HFFc6 (cell line): ENCODE data around the gene RAB35. TPM values are rescaled to one million over a fixed set of nuclear protein-coding genes. Genes with fewer than 3 reads are reported as not detected.

Experiments
- DNase-seq: peaks from one replicate; pipeline ENCODE4 v3.0.0-alpha.2; 2018
- H3K27ac Mint-ChIP-seq: 2 replicates; pipeline ENCODE4 v1.8.0; 2020; ENCODE audit warnings: mild to moderate bottlenecking, mixed read lengths
- H3K27me3 Mint-ChIP-seq: 2 replicates; pipeline ENCODE4 v1.8.0; 2021; ENCODE audit warnings: mild to moderate bottlenecking, moderate library complexity, mixed read lengths; ENCODE audit not compliant: insufficient read depth
- H3K36me3 Mint-ChIP-seq: 2 replicates; pipeline ENCODE4 v1.8.0; 2021; ENCODE audit warnings: low read depth, mixed read lengths
- H3K4me1 Mint-ChIP-seq: 2 replicates; pipeline ENCODE4 v1.8.0; 2020; ENCODE audit warnings: low read depth, mixed read lengths
- H3K4me3 Mint-ChIP-seq: 2 replicates; pipeline ENCODE4 v1.8.0; 2020; ENCODE audit warnings: mild to moderate bottlenecking, moderate library complexity, mixed read lengths
- H3K9me3 Mint-ChIP-seq: 2 replicates; pipeline ENCODE4 v1.8.0; 2020; ENCODE audit warnings: mild to moderate bottlenecking, mixed read lengths
- total RNA-seq, 6 experiments: library from RNA; stranded (reverse); fragmentation: NEBNext Ultra II Directional; extraction: Animal tissue kit (Norgen Biotek cat#: 25700); gene quantifications; 2 replicates in 1 of 6; 3 replicates in 5 of 6; pipeline ENCODE4 v1.2.3, GENCODE V29; 2021
- TF ChIP-seq, protein P1 (sequence below): fragments of 200-600 bp; sonication (generic); IDR thresholded peaks from 2 replicates; pipeline ENCODE4 v1.5.0; 2021; ENCODE audit warnings: antibody characterized with exemption, mild to moderate bottlenecking

RAB35 gene
- total RNA-seq, 6 experiments from 2014 or later: 50.5 to 62.0 (median 55.3) TPM

DNA sequence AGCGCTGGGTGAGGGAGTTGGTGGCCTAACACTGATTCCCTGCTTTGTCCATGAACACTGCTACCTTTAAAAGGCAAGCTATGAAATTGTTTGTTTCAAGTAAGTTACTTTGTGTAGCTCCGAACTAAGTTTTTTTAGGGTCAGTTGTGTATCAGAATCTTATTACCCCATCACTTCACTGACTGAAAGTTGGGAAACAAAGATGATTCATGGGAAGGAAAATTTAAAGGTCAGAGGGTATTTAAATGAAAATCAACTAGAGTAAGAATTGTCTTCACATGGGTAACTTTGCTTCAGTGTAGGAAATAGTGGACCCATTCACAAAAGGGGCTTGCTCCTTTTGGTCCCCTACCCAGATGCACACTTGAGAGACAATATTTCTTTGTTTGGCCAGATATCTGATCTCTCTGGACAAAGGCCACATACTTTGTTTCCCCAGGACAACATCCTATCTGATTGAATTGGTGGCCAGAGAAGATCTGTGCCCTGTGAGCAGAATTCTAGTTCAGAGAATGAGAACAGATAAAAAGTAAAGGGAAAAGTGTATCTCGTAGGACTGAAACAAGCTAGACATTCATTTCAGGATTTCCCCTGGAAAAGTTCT is 53.5 kb downstream of the RAB35 start:
- Mint-ChIP-seq H3K4me1 (no peaks in the 10 kb centered on the region), H3K27me3 (peaks cover 55% of the 10 kb centered on the region), H3K9me3 (no peaks in the 10 kb centered on the region), H3K4me3 (no peak overlapping the region), H3K27ac (no peak overlapping the region), H3K36me3 (no peaks in the 10 kb centered on the region)
- DNase-seq: no peak
- TF ChIP-seq, protein P1, sequence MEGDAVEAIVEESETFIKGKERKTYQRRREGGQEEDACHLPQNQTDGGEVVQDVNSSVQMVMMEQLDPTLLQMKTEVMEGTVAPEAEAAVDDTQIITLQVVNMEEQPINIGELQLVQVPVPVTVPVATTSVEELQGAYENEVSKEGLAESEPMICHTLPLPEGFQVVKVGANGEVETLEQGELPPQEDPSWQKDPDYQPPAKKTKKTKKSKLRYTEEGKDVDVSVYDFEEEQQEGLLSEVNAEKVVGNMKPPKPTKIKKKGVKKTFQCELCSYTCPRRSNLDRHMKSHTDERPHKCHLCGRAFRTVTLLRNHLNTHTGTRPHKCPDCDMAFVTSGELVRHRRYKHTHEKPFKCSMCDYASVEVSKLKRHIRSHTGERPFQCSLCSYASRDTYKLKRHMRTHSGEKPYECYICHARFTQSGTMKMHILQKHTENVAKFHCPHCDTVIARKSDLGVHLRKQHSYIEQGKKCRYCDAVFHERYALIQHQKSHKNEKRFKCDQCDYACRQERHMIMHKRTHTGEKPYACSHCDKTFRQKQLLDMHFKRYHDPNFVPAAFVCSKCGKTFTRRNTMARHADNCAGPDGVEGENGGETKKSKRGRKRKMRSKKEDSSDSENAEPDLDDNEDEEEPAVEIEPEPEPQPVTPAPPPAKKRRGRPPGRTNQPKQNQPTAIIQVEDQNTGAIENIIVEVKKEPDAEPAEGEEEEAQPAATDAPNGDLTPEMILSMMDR: no peak

DNA sequence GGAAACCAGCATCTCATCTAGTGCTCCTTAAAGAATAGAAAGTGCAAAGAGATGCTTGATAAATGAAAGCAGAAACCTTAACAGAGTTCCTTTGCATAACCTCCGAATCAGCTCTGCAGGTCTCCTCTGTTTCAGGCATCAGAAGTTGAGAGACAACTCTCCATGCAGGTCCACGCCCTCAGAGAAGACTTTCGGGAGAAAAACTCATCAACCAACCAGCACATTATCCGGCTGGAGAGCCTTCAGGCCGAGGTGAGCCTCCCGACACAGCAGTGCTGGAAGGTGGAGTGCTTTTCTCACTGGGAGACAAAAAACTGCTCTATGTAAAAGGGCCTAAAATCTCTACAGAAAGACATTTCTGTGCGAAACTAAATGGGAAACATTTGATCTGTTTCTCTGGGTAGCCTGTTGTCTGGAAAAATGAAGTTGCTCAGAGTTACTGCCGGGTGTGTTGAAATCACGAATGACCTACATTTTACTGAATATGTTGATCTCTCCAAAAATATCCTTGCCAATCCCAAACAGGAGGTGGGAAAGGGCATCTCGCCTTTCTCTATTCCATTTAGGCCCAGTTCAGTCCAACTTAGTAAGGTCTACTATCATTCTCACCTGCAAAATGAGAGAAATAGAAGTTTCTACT is 54.9 kb downstream of the RAB35 start:
- H3K27ac Mint-ChIP-seq: no peak overlapping the region
- no peak for DNase-seq
- H3K4me1 Mint-ChIP-seq: no peaks in the 10 kb centered on the region
- H3K4me3 Mint-ChIP-seq: no peak overlapping the region
- peaks cover 50% of the 10 kb centered on the region for H3K27me3 Mint-ChIP-seq
- TF ChIP-seq, protein P1: no peak
- H3K9me3 Mint-ChIP-seq: no peaks in the 10 kb centered on the region
- no peaks in the 10 kb centered on the region for H3K36me3 Mint-ChIP-seq

DNA sequence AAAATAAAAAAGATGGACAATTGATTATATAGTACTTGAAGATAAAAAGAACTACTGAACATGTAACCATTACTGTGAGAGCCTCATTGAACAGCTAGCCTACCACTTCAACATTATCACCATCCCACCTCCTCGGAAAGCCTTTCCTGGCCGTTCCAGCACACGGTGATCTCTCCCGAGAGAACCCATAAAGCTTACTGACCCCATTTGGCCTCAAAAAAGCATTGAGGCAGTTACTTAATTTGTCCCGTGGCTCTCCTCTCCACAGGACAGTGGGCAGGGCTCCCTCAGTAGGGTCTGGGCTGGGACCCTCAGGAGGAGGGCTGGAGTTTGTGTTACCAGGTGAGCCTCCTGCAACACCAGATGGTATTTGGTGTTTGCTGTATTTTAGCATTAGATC is 55.8 kb downstream of the RAB35 start:
- TF ChIP-seq, protein P1: no peak
- no peaks in the 10 kb centered on the region for H3K9me3 Mint-ChIP-seq
- no peaks in the 10 kb centered on the region for H3K4me1 Mint-ChIP-seq
- peaks cover 43% of the 10 kb centered on the region for H3K27me3 Mint-ChIP-seq
- no peak for DNase-seq
- H3K4me3 Mint-ChIP-seq: no peak overlapping the region
- H3K27ac Mint-ChIP-seq: no peak overlapping the region
- H3K36me3 Mint-ChIP-seq: no peaks in the 10 kb centered on the region

DNA sequence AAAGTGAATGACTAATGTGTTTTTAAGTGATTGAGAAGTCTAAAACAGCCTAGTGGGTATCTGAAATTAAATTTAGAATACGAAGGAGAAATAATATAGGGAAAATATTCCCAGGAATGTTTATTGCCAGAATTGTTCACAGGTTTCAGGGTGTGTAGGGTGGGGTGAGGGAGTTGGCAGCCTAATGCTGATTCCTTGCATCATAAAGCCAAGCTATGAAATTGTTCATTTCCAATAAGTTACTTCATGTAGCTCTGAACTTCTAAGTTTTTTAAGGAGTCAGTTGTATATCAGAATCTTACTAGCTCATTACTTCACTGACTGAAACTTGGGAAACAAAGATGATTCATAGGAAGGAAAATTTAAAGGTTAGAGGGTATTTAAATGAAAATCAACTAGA is 56.4 kb downstream of the RAB35 start:
- H3K4me3 Mint-ChIP-seq: no peak overlapping the region
- no peak overlapping the region for H3K27ac Mint-ChIP-seq
- DNase-seq: no peak
- H3K27me3 Mint-ChIP-seq: peaks cover 38% of the 10 kb centered on the region
- TF ChIP-seq, protein P1: no peak
- no peaks in the 10 kb centered on the region for H3K36me3 Mint-ChIP-seq
- no peaks in the 10 kb centered on the region for H3K4me1 Mint-ChIP-seq
- H3K9me3 Mint-ChIP-seq: no peaks in the 10 kb centered on the region

DNA sequence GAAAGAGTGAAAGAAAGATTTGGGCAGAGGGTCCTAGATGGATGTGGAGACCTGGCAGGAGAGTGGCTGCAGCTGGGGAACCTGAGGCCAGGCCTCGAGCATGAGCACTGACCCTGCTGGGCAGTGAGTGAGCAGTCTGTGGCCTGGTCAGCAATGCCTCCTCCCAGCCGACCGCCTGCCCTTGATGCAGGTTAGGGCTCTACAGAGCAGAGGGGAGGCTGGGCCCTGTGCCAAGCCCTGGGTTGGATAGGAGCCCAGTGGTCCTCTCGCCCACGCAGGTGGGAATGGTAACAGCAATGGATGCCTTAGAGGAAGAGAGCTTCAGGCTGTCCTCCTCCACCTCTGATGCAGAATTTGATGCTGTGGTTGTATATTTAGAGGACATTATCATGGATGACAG is 59.8 kb downstream of the RAB35 start:
- DNase-seq: no peak
- Mint-ChIP-seq H3K27me3 (peaks cover 31% of the 10 kb centered on the region), H3K9me3 (peaks cover 2% of the 10 kb centered on the region; the same call in 1 of the 2 replicates), H3K4me1 (no peaks in the 10 kb centered on the region), H3K27ac (no peak overlapping the region), H3K4me3 (no peak overlapping the region), H3K36me3 (no peaks in the 10 kb centered on the region)
- TF ChIP-seq, protein P1: no peak
